AG10803 (cell line): ENCODE measurements around the gene MPZL1.
A peak's percentile ranks its signal among the peaks of the same experiment; 100 is the strongest.

Experiments used
- DNase-seq: peaks from one replicate; pipeline ENCODE4 v3.0.0; 2010; ENCODE audit warnings: low read depth
- H3K4me3 ChIP-seq: 2 replicates; pipeline ENCODE4 v1.5.1; 2011; ENCODE audit warnings: mild to moderate bottlenecking, low read length, control low read depth
- TF ChIP-seq, protein P1 (sequence below): conservative IDR thresholded peaks from 2 replicates; pipeline ENCODE4 v1.5.1; 2011; ENCODE audit warnings: mild to moderate bottlenecking, low read length, control low read depth, inconsistent platforms

Gene MPZL1

DNA sequence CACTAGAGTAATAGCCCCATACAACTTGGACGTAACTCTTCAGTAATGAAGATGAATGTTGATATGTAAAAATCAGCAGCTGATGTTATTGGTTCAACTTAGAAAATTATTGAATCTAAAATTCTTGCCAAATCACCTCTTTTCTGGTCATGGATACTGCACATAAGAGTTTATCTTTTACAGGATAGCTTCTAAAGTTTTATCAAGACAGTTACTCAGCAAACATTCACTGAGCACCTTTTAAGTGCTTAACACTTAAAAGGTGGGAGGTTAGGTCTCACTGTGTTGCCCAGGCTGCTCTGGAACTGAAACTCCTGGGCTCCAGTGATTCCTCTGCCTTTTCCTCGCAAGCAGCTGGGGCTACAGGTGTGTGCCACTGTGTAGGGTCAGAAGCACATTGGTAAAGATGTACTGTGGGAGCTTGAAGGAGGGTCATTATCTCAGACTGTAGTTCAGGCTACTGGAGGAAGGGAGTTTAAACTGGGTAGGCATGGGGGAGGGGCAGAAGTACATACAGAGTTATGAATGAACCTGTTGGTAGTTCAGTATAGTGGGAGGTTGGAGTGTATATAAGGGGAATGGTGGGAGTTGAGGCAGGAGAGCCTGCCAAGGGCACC lies 2.0 kb downstream of the MPZL1 start:
- H3K4me3 ChIP-seq: peak overlapping the region; percentile 82
- TF ChIP-seq, protein P1, sequence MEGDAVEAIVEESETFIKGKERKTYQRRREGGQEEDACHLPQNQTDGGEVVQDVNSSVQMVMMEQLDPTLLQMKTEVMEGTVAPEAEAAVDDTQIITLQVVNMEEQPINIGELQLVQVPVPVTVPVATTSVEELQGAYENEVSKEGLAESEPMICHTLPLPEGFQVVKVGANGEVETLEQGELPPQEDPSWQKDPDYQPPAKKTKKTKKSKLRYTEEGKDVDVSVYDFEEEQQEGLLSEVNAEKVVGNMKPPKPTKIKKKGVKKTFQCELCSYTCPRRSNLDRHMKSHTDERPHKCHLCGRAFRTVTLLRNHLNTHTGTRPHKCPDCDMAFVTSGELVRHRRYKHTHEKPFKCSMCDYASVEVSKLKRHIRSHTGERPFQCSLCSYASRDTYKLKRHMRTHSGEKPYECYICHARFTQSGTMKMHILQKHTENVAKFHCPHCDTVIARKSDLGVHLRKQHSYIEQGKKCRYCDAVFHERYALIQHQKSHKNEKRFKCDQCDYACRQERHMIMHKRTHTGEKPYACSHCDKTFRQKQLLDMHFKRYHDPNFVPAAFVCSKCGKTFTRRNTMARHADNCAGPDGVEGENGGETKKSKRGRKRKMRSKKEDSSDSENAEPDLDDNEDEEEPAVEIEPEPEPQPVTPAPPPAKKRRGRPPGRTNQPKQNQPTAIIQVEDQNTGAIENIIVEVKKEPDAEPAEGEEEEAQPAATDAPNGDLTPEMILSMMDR: no peak
- no peak for DNase-seq

DNA sequence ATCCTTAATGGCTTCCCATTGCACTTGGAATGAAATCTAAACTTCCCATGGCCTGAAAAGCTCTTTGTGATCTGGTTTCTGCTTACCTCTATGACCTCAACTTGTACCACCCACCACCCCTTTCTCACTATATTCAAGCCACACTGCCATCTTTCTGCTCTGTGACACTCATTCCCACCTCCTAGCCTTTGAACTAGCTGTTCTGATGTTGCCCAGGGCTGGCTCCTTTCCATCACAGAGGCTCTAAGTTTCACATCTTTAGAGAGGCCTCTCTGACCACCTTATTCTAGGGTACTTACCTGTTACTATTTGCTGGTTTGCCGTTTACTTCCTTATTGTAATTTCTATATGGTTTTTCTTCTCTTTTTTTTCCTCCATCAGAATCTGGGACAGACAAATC lies 4.2 kb downstream of the MPZL1 start:
- no peak for DNase-seq
- no peak overlapping the region for H3K4me3 ChIP-seq
- TF ChIP-seq, protein P1: no peak

- no peak for DNase-seq
- TF ChIP-seq, protein P1: no peak
- H3K4me3 ChIP-seq: no peak overlapping the region
Measured at GRCh38 chr1:167728818-167729410, 7.1 kb downstream of the MPZL1 start.

GRCh38 chr1:167734227-167734626 lies 12.4 kb downstream of the MPZL1 start:
- TF ChIP-seq, protein P1: no peak
- H3K4me3 ChIP-seq: no peak overlapping the region
- no peak for DNase-seq

GRCh38 chr1:167734841-167735240 lies 13.1 kb downstream of the MPZL1 start:
- TF ChIP-seq, protein P1: no peak
- DNase-seq: no peak

DNA sequence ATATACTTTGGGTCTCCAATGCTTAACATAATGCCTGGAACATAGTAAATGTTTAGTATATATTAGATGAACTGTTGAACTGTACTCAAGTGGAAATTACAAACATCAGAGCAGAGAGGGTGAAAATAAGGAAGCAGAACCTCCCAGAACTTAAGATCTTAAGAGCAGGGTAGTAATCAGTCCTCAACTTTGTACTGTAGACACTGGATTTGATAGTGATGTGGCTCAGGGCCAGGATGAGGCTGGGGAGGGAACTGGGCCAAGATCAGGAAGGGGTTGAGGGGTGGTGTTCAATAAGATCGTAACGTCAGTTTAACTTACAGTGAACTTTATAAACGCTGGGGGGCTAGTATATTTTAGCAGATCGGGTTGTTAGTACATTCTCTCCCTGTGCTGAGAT lies 15.4 kb downstream of the MPZL1 start:
- no peak overlapping the region for H3K4me3 ChIP-seq
- DNase-seq: no peak
- TF ChIP-seq, protein P1: no peak

More at GRCh38 chr1:167734841-167735240, 13.1 kb downstream of the MPZL1 start:
- H3K4me3 ChIP-seq: no peak overlapping the region

DNA sequence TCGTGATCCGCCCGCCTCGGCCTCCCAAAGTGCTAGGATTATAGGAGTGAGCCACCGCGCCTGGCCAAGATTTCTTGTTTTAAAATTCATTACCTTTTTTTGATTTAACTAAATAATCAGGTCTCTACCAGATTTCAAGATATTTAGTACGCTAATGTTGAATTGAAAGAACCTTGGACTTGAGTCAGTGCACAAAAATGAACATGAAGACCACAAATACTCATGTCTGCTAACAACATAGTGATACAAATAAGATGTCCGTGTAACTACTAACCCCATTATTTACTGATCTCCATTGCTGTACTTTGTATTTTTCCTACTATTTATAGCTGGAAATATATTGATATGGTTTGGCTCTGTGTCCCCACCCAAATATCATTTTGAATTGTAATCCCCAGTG lies 16.4 kb downstream of the MPZL1 start:
- TF ChIP-seq, protein P1: no peak
- no peak overlapping the region for H3K4me3 ChIP-seq
- no peak for DNase-seq
